Testis (tissue), 2 donors: ENCODE measurements around the gene MCM7.

Experiments used
- POLR2A ChIP-seq: fragments of 450-650 bp; IDR thresholded peaks from one replicate; pipeline ENCODE4 v1.6.1; 2017; ENCODE audit warnings: antibody characterized with exemption, mild to moderate bottlenecking, moderate library complexity
- TF ChIP-seq, protein P1 (sequence below), 3 experiments: fragments of 450-650 bp in 2 of 3; fragments of 200-600 bp in 1 of 3; sonication (generic) in 1 of 3; IDR thresholded peaks; one replicate each; pipeline ENCODE4 v1.5.1; 2016 to 2019; ENCODE audit warnings: antibody characterized with exemption in 3 of 3, mild to moderate bottlenecking in 2 of 3, moderate library complexity in 1 of 3

DNA sequence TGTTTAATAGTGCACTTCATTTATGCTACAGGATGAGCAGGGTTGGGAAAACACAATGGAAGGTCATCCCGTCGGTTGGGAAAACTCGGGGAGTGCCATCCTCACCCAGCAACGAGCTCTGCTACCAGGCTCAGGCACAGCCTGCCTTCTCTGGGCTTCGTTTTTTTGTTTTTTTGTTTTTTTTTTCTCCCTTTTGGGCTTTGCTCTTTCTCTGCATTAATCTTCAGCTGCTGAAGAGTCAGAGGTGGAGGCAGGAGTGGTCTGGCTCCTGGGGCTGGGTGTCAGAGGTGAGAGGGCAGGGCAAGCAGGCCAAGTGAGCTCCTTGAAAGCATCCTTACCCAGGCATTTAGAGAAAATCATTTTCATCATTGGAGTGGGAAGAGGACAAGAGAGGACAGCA lies 31.2 kb downstream of the MCM7 start:
- TF ChIP-seq POLR2A, result no peak
- TF ChIP-seq, protein P1, sequence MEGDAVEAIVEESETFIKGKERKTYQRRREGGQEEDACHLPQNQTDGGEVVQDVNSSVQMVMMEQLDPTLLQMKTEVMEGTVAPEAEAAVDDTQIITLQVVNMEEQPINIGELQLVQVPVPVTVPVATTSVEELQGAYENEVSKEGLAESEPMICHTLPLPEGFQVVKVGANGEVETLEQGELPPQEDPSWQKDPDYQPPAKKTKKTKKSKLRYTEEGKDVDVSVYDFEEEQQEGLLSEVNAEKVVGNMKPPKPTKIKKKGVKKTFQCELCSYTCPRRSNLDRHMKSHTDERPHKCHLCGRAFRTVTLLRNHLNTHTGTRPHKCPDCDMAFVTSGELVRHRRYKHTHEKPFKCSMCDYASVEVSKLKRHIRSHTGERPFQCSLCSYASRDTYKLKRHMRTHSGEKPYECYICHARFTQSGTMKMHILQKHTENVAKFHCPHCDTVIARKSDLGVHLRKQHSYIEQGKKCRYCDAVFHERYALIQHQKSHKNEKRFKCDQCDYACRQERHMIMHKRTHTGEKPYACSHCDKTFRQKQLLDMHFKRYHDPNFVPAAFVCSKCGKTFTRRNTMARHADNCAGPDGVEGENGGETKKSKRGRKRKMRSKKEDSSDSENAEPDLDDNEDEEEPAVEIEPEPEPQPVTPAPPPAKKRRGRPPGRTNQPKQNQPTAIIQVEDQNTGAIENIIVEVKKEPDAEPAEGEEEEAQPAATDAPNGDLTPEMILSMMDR (IDR thresholded peaks at IDR 0.05), result no peak
